GM12864 (cell line): ENCODE measurements around the gene FOXJ3.

Experiments
- DNase-seq: peaks from one replicate; pipeline ENCODE4 v3.0.0-alpha.2; 2011; ENCODE audit warnings: low read depth
- H3K4me3 ChIP-seq: 2 replicates; pipeline ENCODE4 v1.5.1; 2011; ENCODE audit warnings: mild to moderate bottlenecking, low read depth, low read length, control low read depth
- TF ChIP-seq, protein P1 (sequence below): IDR thresholded peaks from 2 replicates; pipeline ENCODE4 v1.5.1; 2011; ENCODE audit warnings: low read depth, mild to moderate bottlenecking, moderate library complexity, low read length, control low read depth, inconsistent platforms; ENCODE audit errors: missing control alignments

The FOXJ3 gene

DNA sequence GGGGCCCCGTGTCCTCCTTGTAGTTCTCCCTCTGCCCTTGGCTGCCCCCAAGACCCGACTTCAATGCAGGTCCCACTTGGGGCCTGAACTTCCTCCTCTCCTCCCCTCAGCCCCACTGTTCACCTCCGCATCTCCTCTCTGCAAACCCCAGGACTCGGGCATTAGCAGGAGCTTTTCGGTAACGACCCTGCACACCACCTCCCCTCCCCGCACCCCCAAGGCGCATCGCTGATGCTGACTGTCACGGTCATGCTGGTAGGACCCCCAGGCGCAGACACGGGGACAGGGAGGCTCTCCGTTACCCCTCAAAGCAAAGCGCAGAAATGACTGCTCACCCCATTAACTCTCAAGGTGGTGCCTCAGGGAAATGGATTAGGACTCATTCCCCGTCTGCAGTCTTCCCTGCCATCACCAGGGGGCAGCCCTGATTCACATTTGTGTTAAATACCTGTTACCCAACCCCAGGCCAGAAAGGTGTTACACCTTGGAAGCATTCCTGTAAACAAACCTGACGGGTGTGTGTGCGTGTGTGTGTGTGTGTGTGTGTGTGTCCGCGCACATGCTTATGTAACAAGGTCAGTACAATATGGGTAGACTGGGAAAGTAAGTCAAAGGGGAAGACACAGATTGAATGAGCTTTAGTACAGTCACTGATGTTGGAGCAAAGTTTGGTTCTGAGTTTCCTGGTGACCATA lies 188.3 kb downstream of the FOXJ3 start:
- DNase-seq: peak; percentile 13
- TF ChIP-seq, protein P1, sequence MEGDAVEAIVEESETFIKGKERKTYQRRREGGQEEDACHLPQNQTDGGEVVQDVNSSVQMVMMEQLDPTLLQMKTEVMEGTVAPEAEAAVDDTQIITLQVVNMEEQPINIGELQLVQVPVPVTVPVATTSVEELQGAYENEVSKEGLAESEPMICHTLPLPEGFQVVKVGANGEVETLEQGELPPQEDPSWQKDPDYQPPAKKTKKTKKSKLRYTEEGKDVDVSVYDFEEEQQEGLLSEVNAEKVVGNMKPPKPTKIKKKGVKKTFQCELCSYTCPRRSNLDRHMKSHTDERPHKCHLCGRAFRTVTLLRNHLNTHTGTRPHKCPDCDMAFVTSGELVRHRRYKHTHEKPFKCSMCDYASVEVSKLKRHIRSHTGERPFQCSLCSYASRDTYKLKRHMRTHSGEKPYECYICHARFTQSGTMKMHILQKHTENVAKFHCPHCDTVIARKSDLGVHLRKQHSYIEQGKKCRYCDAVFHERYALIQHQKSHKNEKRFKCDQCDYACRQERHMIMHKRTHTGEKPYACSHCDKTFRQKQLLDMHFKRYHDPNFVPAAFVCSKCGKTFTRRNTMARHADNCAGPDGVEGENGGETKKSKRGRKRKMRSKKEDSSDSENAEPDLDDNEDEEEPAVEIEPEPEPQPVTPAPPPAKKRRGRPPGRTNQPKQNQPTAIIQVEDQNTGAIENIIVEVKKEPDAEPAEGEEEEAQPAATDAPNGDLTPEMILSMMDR: peak; percentile 92

DNA sequence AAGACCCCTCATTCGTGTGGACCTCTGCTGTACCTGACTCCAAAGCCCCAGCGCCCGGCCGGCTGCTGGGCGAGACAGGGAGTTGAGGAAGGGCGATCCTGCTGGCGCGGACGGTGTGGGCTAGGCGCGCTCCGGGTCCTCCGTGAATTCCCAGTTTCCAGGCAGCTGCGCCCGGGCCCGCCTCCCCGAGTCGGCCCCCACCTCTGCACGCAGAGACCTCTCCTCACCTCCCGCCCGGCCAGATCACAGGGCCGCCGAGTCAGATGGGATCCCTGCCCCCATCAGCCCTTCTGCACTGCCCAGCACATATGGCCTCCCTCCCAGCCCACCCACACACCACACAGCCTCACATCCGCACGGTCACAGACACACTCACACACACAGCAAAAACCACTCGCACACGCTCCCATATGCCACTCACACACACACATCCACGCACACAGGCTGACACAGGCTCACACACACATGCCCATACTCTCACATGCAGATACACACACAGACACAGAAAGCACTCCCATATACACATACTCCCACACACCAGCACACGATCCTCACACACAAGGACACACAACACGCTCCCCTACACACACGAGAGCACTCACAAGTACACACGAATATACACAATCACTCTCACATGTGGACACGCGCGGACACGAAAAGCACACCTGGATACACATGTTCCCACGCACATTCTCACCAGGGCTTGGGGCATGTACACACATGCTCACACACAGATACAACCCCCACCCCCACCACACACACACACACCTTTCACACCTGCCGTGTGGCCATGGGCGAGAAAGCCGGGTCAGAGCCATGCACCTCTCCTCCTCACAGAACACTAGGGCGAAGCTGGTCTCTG lies 189.0 kb downstream of the FOXJ3 start:
- no peak overlapping the region for H3K4me3 ChIP-seq
- DNase-seq: no peak
- TF ChIP-seq, protein P1: no peak

More for the DNA sequence above, 188.3 kb downstream of the FOXJ3 start:
- no peak overlapping the region for H3K4me3 ChIP-seq

DNA sequence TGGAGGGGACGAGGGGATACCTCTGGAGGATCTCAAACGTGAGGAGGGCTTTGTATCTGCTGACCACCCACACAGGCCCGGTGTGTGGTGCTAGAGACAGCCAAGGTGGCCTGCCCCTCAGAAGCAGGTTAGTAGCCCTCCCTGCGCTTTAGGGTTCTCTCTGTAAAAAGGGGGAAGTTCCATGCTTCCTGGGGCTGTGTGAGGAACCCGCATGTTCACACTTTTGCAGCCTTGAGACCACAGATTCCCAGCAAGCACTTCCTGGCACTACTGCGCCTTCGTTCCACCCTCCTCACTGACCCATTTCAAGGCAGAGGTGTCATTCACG lies 189.7 kb downstream of the FOXJ3 start:
- TF ChIP-seq, protein P1: no peak
- DNase-seq: no peak
- no peak overlapping the region for H3K4me3 ChIP-seq

DNA sequence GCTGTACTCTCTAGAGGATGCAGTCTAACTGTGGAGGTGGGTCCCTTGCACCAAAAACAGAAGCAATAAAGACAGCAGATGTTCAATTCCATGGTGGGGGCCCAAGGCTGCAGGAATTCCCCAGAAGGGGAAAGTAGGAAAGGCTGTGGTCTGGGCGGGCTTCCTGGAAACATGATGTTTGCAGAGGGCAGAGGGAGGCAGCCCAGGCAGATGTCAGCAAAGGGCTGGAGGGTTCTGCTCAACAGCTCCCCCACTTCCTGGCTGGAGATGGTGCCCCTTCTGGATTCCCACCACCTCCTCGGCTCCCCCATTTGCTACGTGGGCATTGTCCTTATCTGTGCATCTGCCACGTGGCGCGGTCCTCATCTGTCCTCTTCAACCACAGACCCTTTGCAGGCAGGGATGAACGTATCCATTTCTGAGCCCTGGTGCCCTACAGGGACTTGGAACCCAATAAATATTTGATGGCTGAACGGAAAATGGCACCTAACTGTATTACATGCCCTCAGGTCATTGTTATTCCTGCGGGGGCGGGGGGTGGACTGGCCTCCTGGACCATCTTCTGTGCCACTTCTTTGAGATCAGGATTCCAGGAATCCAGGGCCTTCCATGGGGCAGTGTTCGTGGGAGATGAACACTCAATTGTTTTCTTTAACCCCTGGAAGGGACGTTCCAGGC lies 190.2 kb downstream of the FOXJ3 start:
- DNase-seq: no peak

DNA sequence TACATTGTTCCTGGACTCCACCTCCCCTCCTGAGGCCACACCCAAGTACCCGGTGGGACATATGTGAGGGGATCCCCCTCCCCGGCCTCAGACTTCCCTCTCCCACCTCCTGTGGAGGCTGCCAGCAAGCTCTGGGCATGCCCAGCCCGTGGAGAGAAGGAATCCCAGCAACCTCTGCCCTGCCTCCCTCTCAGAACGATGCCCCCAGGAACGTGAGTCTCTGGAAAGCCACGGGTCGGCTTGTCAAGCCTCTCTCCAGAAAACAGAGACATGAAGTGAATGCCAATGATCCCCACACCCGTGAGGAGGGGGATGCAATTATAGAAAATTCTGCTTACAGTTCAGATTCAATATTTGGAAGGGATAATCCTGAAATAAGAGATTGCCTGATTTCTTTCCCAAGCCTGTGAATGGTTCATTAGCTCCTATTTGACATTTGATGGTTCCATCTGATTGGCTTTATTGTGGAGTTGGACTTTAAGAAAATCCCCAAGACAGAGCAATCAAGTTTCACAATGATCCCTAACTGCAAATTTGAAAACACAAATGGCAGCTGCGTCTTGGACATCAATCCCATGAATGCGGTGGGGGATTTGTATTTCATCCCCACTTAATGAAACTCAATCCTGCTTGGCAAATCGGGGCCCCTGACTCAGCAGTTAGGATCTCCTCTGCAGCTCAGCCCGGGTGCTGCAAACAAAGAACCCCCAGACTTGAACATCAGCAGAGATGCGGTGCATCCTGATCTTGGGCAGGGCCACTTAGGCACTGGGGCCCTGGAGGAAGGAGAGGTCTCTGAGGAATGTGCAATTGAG lies 190.9 kb downstream of the FOXJ3 start:
- DNase-seq: no peak

More for the DNA sequence above, 190.2 kb downstream of the FOXJ3 start:
- TF ChIP-seq, protein P1: no peak
- H3K4me3 ChIP-seq: no peak overlapping the region

More for the DNA sequence above, 190.9 kb downstream of the FOXJ3 start:
- TF ChIP-seq, protein P1: no peak
- no peak overlapping the region for H3K4me3 ChIP-seq
